Stimulated activated CD4-positive, alpha-beta T cell treated with anti-CD3 and anti-CD28 coated beads, Interleukin-15, amount 100 ng/mL, for 1 hour (primary cell): Measurements from ENCODE around the gene LMO7.
"Not testable (repeated sequence)": the region's sequence is repeated elsewhere in the genome, so short reads cannot be mapped to it uniquely, and the experiment has no call there.

ENCODE experiments used
- DNase-seq, 2 donors: peaks; one replicate each; pipeline ENCODE4 v3.0.0-alpha.2; 2020; ENCODE audit warnings: low read depth in 1 of 2, low spot score in 1 of 2

Gene LMO7

DNA sequence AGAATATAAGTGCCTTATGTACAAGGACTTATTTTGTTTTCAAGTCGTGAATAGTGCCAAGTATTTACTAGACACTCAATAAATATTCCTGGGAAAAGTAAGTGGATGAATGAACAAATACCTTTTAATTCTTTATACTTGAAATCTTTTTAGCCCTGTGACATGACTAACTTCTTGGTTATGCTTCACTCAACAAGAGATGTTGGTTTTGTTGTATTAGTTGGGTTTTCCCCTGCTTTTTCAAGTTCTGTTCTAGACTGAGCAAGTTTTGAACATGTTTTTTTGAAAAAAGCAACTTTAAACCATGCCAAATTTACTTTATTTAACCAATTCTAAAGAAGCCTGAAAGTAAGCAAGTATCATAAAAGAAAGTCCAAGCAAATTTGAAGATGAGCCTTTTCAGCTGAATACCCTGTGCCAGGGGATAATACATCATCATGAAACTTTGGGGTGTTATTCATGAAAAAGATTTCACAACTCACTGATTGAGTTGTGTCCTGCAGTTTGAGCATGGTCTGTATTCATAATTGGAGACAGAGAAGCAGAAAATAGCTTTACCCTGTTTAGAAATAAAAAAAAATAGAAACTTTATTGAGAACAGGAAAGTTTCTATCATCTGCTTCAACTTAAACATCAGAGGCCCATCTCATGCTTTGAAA, 11.1 kb downstream of the LMO7 start:
- no peak for DNase-seq

DNA sequence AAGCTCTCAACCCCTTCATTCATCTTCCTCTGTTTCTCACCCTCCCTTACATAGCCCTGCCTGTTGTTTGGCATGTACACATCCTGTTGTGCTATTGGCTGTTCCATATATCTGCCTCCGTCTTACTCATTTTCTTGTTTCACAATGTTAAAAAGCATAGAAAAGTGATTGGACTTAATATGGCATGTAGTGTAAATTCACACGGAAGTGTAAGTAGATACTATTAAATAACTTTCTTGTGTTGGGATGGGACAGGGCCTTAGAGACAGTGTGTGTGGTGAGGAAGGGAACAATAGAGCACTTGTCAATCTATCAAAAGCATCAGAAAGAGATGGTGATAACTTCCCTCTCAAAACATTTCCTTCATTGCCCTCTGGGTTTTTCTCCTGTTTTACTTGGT, 12.3 kb downstream of the LMO7 start:
- no peak for DNase-seq

DNA sequence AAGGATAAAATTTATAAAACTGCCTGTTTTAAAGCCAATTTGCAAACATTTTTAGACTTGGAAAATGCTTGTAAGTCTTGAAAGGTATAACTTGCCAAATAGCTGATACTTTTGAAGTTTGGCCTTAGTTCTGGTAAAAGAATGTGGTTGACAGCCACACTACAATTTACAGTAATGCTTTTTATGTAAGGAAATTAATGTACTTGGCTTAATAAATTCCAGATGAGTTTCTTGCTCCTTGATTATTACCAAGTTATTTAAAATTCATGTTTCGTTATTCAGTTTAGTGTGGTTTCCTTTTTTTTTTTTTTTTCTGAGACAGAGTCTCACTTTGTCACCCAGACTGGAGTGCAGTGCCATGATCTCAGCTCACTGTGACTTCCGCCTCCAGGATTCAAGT, 14.9 kb downstream of the LMO7 start:
- no peak for DNase-seq

DNA sequence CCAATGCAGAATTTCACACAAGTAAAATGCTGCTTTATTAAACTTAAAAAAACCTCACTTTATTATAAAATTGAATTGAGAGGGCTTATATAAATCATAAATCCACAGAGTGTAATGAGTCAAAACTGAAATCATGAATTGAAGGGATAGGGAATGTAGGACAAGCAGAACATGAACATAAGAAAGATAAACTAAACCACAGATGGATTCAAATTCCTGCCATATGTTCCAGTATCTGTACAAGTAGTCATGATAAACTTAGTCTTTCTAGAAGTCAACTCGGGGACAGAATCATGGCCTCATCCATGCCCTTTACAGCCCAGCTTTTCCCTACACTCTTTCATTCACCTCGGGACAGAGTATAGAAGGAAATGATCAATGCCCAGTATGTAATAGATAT, 16.6 kb downstream of the LMO7 start:
- DNase-seq = no peak

DNA sequence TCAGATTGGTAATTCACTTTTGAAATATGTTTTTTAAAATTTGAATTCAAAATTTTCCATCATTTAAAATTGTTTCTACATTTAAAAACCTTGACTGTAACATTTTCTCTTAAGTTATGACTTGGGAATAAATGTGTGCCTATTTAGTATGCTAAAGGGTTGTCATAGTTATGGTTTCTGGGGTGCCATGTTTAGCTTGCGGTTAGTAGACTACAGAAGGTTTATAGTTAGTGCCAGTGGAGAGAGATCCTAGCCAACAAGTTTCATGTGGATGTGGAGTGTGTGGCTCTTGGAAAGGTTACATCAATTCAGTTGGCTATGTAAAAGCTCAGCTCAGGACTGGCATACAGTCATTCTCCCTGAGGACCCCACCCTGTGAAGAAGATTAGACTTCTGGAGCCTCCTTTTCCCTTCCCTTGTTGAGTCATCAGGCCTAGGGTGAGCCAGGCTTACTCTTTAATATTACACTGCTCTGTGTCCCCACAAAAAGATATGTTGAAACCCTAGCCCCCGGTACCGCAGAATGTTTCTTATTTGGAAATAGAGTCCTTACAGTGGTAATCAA, 20.4 kb downstream of the LMO7 start:
- DNase-seq = no peak

DNA sequence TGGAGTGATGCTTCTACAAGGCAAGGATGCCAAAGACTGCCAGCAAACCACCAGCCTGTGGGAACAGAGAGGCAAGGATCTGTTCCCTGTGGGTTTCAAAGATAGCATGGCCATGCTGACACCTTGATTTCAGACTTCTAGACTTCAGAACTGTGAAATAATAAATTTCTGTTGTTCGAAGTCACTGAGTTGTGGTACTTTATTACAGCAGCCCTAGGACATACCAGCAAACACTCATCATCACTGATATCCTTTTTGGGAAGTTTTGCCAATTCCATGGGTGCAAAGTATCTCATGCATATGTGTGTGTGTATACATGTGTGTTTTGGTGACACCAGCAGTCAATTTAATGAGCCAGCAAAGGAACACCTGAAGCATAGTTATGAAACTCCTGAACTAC, 21.0 kb downstream of the LMO7 start:
- DNase-seq = no peak

DNA sequence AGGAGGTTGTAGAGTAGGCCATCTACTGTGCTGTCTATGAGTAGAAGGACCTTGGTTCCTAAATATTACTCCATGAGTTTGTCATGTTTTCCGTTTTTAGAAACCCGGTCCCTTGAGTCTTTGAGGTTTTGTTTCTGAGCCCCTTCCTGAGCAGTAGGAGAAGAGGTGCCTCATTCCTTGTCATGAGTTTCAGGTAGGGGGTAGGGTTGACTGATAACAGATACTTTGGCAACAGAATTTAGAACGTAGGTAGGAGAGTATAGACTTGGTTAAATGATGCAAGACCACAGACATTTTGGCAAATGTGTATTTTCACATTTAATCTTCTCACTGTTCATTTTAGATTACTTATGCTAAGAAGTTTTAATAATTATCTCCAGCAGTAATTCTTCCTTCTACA, 24.6 kb downstream of the LMO7 start:
- no peak for DNase-seq

DNA sequence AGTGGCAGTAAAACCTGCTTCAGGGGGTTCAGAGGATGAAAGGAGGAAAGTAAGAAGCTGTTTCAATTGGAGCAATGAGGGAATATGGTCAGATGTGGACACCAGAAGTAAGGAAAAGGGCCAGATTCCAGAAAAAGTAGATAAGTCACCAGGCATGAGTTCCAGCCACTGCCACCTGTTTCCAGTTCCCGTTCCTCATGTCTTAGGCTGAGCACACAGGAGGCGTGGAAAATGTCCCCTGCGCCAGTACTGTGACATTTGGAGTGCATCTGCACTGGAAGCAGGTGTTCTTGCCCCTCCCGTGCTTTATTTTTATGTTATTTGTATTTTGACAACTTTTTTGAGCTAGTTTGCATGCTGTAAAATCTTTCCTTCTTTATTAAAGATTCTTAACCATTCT, 25.3 kb downstream of the LMO7 start:
- no peak for DNase-seq

DNA sequence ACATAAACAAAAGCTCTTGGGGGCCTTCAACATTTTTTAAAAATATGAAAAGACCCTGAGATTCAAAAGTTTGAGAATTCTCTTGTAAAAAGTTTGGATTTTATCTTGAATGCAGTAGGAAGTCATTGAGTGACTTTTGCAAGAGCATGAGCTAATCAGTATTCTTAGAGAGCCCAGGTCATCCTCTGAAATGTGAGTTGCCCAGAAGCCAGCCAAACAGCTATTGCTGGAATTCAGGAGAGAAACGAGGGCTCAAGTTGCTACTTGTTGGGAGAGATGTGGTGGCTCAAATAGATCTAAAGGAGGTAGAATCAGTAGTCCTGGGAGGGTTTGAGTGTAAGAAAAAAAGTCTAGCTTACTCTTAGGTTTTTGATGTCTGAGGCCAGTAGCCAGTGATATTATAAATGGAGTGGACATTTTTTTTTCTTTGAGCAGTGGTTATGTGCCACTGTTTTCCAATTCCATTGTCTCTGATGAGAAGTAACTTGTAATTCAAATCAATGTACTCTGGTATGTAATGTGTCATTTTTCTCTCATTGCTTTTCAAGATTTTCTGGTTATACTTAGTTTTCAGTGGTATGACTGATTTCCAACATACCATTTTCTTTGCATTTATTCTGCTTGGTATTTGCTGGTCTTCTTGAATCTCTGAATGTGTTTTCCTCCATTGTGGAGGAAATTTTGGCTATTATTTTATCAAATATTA, 30.7 kb downstream of the LMO7 start:
- DNase-seq = no peak

DNA sequence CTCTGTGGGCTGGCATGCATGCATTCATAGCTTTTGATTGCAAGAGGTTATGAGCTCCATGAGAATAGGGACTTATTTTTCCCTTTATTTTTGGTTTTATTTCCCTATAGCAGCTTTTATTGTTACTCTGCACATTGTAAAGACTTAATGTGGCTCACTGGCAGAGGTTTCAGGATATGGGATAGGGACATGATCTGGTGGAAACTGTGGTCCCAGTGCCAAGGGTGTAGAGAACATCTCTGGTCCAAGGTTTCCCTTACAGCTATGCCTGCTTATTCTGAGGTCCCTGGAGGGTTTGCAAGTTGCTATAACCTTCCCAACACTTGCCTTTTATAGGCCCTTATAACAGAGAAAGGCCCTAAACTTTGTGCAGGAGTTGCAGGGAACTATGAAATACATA, 33.6 kb downstream of the LMO7 start:
- DNase-seq = no peak

DNA sequence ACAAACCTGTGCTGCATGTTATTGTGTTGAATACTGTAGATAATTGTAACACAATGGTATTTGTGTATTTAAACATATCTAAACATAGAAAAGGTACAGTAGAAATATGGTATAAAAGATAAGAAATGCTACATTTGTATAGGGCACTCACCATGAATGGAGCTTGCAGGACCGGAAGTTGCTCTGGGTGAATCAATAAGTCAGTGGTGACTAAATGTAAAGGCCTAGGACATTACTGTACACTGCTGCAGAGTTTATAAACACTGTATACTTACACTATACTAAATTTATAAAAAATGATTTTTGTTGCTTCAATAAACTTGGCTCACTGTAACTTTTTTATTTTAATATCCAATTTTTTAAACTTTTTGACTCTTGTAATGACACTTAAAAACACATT, 34.4 kb downstream of the LMO7 start:
- no peak for DNase-seq

DNA sequence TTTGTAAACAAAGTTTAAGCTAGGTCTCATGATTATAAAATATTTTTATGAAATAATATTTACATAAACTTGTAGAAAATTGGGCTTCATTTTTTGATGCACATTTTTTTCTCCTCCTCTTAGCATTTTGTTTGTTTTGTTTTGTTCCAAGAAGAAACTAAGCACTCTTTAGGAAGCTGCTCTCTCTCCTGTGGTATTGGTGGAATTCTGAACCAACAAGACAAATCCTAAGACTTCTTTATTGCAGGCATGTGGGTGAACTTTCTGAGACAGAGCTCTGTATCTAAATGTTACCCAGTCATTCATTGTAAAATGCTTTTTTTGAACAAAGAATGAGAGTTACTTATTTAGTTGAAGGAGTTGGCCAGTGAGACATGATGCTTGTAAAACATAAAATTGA, 39.3 kb downstream of the LMO7 start:
- DNase-seq = no peak

DNA sequence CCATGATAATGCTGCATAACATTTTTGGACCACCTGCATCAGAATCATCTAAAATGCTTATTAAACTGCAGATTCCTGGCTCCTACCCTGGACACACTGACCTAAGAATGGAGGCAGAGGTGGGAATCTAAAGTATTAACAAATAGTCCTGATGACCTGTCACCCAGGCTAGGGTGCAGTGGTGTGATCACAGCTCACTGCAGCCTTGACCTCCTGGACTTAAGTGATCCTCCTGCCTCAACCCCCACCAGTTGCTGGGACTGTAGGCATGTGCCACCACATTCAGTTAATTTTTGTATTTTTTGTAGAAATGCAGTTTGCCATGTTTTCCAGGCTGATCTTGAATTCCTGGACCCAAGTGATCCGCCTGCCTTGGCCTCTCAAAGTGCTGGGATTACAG, 43.3 kb downstream of the LMO7 start:
- no peak for DNase-seq

DNA sequence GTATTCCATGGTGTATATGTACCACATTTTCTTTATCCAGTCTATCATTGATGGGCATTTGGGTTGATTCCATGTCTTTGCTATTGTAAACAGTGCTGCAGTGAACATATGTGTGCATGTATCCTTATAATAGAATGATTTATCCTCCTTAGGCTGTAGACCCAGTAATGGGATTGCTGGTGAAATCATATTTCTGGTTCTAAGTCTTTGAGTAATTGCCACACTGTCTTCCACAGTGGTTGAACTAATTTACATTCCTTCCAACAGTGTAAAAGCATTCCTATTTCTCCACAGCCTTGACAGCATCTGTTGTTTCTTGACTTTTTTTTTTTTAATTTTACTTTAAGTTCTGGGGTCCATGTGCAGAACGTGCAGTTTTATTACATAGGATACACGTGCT, 44.1 kb downstream of the LMO7 start:
- DNase-seq = not testable (repeated sequence)

DNA sequence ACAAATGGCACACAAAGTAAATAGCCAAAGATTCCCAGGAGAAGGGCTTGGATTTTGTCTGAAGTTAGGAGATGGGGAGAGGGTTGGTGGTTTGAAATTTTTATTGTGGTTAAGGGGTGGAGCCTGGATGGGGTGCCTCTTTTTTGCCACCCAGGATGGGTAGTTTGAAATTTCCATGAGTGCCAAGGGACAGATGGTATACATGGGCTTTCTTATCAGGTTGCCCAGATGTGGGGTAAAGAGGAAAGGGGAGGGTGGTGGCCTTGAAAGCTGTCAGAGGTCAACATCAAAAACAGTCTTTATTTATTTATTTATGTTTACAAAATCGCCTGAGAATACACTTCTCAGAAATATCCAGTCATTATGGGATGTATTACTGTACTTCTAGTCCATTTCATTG, 46.2 kb downstream of the LMO7 start:
- DNase-seq = no peak

DNA sequence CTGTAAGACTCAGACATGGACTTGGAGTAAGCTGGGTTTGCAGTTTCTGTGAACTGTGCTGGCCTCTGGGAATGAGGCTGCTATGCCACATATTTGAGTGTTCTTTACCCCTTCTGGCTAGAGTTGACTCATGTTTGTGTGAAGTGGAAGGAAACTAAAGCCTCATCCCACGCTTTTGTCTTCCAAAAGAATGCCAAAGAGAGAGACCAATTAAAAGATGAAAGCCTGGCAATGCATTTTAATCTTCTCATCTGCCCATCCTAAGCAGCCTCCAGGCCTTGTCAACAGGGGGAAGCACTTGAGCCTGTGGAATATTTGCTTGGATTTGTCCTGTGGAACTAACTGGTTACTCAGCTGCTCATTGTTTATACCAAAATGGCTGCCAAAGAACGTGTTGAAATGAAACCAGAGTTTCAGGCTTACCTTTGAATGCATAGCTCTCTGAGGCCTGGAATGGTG, 49.1 kb downstream of the LMO7 start:
- no peak for DNase-seq

DNA sequence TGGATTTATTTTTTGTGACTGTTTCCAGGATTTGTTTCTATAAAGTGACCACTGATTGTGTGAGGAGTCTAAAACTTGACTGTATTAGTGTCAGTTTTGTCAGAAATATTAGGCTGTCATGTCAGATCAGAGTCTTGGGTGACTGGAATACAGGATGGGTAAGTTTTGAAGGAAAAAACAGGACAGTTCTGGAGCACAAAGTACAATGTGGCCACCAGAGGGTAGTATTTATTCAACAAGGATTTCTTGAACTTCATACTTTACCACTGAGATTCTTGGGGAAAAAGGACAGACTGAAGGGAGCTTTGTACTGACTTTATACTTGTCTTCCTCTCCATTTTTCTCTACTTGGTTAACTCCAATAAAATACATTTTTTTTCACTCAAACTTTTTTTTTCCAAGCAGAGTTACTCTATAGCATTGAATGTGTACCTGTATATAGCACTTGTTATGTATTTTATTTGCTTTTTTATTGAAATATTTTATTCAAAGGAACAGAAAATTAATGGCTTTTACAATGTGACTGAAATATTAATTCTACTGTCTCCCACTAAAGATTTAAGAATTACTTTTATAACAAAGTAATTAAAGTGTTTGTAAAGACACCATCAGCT, 51.1 kb downstream of the LMO7 start:
- no peak for DNase-seq

DNA sequence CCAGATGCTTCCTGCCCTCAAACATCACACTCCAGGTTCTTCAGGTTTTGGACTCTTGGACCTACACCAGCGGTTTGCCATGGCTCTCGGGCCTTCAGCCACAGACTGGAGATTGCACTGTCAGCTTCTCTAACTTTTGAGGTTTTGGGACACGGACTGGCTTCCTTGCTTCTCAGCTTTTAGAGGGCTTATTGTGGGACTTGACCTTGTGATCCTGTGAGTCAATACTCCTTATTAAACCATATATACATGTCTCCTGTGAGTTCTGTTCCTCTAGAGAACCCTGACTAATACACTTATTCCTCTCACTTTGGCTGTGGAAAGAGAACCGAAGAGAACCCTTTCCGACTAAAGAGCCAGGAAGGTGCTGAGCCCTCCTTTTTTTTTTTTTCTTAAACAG, 53.6 kb downstream of the LMO7 start:
- DNase-seq = no peak

DNA sequence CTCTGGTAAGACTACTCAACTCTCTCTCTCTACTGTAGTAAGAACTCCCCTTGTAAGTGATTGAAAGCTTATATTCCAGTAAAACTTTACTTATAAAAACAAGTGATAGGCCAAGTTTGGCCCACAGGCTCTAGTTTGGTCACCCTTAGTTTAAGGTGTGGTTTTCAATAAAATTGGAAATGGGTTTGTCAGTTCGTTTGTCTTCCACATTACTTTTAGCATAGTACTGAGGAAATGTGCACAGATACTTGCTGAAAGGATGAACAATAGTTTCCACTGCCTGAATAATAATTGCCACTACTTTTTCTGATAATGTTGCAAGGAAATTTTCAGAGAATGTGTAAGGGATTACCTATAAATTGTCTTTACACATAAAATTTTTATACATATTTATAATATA, 54.5 kb downstream of the LMO7 start:
- no peak for DNase-seq

DNA sequence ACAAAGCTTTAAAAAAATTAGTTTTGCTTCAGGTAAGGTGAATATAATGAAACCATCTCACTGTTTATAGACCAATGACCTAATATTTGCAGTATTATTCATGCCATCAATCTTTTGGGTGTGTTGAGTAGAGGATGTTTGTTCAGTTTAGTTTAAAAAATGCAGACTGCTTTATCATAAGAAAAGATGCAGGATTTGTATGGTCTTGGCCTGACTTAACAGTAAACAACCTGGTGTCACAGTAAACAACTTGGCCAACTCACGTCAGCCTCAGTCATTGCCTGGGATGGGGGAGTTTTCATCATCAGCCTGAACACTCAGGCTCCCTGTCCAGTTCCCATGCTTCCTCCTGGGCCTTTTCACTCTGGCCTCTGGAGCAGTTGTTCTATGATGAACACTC, 55.1 kb downstream of the LMO7 start:
- no peak for DNase-seq

DNA sequence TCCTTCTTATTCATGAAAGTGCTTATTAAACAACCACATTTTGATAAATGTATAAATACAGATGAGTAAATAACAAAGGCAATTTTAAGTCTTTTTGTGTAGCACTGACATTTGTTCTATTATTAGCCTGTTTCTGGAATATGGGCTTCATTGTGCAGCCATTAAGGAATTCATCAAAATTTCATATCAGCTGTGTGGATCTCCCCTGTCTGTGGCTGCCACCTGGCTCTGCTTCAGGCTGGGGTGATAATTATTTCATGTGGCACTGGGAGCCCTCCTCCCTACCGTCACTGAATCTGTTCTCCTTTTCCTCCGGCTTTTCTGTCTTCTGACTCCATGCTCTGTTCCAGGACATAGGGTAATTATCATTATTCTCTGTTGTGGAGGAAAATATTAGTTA, 57.1 kb downstream of the LMO7 start:
- DNase-seq = no peak

DNA sequence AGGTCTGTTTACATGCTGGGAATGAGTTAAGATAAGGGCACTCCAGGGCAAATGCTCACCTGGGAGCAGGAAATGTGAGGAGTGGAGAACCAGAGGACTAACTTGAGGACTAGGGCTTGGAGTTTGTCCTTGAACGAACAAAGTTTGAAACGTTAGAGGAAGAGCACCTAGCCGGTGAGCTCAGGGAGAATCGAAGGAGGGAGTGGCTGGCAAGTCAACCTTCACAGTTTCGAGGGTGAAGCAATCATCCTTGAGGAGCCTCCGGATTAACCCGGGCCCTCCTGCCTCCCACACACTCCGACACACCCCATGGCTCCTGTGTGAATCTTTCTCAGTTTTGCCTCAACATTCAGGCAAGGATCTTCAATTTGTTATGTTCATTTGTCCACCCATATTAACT, 58.6 kb downstream of the LMO7 start:
- DNase-seq = no peak
